ENCODE results near the gene HAVCR2. TPM values are rescaled to one million over a fixed set of nuclear protein-coding genes. Genes with fewer than 3 reads are reported as not detected.

HAVCR2 gene
- total and polyA plus RNA-seq, 9 of the 15 experiments (the other 6 are each of a cell fraction or from before 2014, with no cell fraction given) = 0.04 to 0.11 (median 0.06) TPM; not detected in 5

DNA sequence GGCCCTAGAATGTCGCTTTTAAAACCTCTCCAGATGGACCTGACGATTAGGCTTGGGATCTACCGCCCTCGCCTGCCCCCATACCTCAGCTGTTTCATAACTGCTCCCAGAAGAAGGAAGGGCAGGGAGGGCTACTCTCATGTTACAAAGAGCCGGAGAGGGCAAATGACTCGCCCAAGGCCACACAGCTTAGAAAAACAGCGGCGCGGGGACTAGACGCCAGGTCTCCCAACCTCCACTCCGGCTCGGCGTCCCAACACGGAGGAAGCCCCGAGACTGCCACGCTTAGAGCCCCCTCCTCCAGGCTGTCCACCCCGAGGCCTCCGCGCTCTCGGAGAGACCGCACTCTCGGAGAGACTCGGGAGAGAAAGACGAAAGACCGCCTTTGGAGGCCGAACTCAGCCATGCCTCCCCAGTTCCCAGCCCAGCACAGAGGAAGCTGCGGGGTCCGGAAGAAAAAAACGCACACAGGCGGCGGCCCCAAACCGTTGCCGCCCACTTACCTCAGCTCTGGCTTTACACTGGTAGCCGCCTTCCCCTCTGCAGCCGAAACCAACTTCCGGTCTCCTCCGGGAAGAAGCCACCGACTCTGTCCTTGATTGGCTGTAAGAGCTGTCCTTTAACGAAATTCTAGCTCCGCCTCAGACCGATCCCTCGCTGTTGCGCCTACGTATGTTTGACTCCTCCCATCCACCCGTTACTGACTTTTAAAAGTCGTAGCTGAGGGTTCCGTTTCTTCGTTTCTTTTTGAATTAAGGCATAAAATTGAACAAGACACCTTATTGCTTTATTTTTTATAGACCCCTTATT lies 33.7 kb upstream of the HAVCR2 start, which contains the start of gene MED7 (continued):
- TF ChIP-seq, protein P1, sequence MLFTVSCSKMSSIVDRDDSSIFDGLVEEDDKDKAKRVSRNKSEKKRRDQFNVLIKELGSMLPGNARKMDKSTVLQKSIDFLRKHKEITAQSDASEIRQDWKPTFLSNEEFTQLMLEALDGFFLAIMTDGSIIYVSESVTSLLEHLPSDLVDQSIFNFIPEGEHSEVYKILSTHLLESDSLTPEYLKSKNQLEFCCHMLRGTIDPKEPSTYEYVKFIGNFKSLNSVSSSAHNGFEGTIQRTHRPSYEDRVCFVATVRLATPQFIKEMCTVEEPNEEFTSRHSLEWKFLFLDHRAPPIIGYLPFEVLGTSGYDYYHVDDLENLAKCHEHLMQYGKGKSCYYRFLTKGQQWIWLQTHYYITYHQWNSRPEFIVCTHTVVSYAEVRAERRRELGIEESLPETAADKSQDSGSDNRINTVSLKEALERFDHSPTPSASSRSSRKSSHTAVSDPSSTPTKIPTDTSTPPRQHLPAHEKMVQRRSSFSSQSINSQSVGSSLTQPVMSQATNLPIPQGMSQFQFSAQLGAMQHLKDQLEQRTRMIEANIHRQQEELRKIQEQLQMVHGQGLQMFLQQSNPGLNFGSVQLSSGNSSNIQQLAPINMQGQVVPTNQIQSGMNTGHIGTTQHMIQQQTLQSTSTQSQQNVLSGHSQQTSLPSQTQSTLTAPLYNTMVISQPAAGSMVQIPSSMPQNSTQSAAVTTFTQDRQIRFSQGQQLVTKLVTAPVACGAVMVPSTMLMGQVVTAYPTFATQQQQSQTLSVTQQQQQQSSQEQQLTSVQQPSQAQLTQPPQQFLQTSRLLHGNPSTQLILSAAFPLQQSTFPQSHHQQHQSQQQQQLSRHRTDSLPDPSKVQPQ (CRISPR knock-in tag; IDR thresholded peaks at IDR 0.05; ENCODE audit: borderline replicate concordance) = no peak
- no peak for TF ChIP-seq ZBTB8A (IDR thresholded peaks at IDR 0.05; ENCODE audit: partially characterized antibody)
- TF ChIP-seq ZNF589 (CRISPR knock-in tag; IDR thresholded peaks at IDR 0.05; ENCODE audit: low read depth) = no peak
- TF ChIP-seq ZNF274 (IDR thresholded peaks at IDR 0.05; ENCODE audit: borderline replicate concordance, low read depth, low read length) = no peak
- no peak for TF ChIP-seq SMAD4 (CRISPR knock-in tag; conservative IDR thresholded peaks at IDR 0.05)
- no peak for TF ChIP-seq HINFP (tag; conservative IDR thresholded peaks at IDR 0.05; ENCODE audit: low read depth)
- TF ChIP-seq CBX3 (IDR thresholded peaks at IDR 0.05; ENCODE audit: borderline replicate concordance in 1 of 2, low read length in 2 of 2) = peak in 1 of 2 experiments; percentile 36; a peak in 1 of 3 replicates
- no peak for TF ChIP-seq ZNF146 (CRISPR knock-in tag; IDR thresholded peaks at IDR 0.05; ENCODE audit: unreplicated experiment)
- no peak for TF ChIP-seq NR4A1 (CRISPR knock-in tag; IDR thresholded peaks at IDR 0.05)
- TF ChIP-seq NR4A1 (tag; IDR thresholded peaks at IDR 0.05) = no peak
- no peak for TF ChIP-seq ZNF668 (CRISPR knock-in tag; IDR thresholded peaks at IDR 0.05)
- TF ChIP-seq, protein P2, sequence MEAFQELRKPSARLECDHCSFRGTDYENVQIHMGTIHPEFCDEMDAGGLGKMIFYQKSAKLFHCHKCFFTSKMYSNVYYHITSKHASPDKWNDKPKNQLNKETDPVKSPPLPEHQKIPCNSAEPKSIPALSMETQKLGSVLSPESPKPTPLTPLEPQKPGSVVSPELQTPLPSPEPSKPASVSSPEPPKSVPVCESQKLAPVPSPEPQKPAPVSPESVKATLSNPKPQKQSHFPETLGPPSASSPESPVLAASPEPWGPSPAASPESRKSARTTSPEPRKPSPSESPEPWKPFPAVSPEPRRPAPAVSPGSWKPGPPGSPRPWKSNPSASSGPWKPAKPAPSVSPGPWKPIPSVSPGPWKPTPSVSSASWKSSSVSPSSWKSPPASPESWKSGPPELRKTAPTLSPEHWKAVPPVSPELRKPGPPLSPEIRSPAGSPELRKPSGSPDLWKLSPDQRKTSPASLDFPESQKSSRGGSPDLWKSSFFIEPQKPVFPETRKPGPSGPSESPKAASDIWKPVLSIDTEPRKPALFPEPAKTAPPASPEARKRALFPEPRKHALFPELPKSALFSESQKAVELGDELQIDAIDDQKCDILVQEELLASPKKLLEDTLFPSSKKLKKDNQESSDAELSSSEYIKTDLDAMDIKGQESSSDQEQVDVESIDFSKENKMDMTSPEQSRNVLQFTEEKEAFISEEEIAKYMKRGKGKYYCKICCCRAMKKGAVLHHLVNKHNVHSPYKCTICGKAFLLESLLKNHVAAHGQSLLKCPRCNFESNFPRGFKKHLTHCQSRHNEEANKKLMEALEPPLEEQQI (IDR thresholded peaks at IDR 0.05) = 0 out of 2 replicates have a peak, but pooled peaks have one; percentile 69
- no peak for TF ChIP-seq ZNF518B (CRISPR knock-in tag; IDR thresholded peaks at IDR 0.05)
- TF ChIP-seq ZNF780A (CRISPR knock-in tag; IDR thresholded peaks at IDR 0.05) = no peak
- 0 out of 2 replicates have a peak, but pooled peaks have one; percentile 35 for TF ChIP-seq E2F5 (CRISPR knock-in tag; IDR thresholded peaks at IDR 0.05)

Data from K562 (cell line).